ENCODE measurements around the gene SUN1.
"Not testable (repeated sequence)": the region's sequence is repeated elsewhere in the genome, so short reads cannot be mapped to it uniquely, and the experiment has no call there.

Gene SUN1

GRCh38 chr7:832968-833424, 720 bp downstream of the SUN1 start:
- in situ Hi-C loops (cut with MboI; ENCODE audit: low sequenced_read_pairs) = no loop called here

- in situ Hi-C loops (cut with MboI; ENCODE audit: low sequenced_read_pairs) = no loop called here
Measured at GRCh38 chr7:833601-834258, 1.5 kb downstream of the SUN1 start.

GRCh38 chr7:834277-834676, 2.0 kb downstream of the SUN1 start:
- in situ Hi-C loops (cut with MboI; ENCODE audit: low sequenced_read_pairs) = no loop called here

- in situ Hi-C loops (cut with MboI; ENCODE audit: low sequenced_read_pairs) = no loop called here
Measured at GRCh38 chr7:835021-835420, 2.7 kb downstream of the SUN1 start.

DNA sequence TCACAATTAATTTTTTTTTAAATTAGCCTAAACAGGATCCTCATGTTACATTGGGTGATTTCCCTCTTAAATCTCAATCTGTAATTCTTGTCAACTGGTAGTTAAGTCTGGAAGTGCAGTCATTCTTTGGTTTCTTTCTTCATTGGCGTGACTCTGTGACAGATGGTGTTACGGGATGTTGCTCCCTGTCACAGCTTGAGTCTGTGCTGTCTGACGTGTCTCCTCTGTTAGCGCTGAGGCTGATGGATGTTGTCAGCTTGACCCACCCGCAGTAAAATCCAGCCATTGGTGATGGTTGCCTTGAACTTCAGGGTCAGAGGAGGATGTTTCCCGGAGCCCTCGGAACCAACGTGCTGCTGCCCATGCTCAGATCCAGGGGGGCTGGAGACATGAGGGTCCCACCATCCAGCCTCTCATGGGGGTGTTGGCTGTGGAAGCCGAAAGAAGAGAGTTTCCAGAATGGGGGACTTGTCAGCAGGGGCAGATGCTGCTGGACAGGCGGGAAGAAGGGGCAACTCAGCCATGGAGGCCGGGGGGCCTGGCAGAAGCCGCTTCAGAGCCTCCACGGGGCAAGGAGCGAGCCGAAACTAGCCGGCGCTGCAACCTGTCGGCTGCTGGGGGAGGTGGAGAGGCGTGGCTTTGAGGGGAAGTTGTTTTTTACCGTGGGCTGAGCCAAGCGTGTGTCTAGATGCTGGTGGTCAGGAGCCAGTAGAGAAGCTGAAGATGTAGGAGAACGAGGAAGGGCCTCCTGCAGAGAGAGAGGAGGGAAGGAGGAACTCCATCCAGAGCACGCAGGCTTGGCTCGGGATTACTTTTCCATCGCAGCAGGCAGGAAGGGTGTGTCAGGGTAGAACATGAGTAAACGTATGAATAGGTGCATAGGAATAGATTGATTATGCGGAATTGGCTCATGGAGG, 3.5 kb downstream of the SUN1 start:
- in situ Hi-C loops (cut with MboI; ENCODE audit: low sequenced_read_pairs) = no loop called here

DNA sequence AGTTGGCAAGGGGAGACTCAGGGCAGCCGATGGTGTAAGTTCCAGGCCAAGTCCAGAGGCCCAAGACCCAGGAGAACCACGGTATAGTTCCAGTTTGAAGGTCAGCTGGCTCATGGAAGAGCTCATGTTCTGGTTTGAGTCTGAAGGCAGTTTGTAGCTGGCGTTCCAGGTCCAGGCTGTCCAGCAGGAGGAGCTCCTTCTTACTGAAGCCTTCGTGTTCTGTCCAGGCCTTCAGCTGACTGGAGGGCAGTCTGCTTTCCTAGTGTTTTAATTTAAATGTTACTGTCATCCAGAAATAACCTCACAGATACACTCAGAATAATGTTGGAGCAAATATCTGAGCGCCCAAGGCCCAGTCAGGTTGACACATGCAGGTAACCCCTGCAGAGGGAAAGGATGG, 4.2 kb downstream of the SUN1 start:
- in situ Hi-C loops (cut with MboI; ENCODE audit: low sequenced_read_pairs) = no loop called here

- in situ Hi-C loops (cut with MboI; ENCODE audit: low sequenced_read_pairs) = no loop called here
Measured at GRCh38 chr7:837001-837400, 4.7 kb downstream of the SUN1 start.

- in situ Hi-C loops (cut with MboI; ENCODE audit: low sequenced_read_pairs) = no loop called here
Measured at GRCh38 chr7:840001-840600, 7.8 kb downstream of the SUN1 start.

DNA sequence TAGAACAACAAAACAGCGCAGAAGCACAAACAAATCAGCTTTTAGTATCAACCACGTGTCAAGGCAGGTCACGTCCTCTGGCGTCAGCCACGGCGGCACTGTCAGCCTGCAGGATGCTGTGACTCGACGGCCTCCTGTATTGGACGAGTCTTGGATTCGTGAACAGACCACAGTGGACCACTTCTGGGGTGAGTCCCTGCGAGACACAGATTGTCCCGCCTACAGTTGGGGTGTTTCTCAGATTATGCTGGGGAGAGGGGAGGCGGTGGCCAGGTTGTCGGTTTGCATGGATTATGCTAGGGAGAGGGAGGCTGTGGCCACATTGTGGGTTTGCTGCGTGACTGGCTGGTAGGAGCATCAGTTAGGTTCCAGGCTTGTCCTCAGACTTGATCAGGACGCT, 9.7 kb downstream of the SUN1 start:
- in situ Hi-C loops (cut with MboI; ENCODE audit: low sequenced_read_pairs) = no loop called here

DNA sequence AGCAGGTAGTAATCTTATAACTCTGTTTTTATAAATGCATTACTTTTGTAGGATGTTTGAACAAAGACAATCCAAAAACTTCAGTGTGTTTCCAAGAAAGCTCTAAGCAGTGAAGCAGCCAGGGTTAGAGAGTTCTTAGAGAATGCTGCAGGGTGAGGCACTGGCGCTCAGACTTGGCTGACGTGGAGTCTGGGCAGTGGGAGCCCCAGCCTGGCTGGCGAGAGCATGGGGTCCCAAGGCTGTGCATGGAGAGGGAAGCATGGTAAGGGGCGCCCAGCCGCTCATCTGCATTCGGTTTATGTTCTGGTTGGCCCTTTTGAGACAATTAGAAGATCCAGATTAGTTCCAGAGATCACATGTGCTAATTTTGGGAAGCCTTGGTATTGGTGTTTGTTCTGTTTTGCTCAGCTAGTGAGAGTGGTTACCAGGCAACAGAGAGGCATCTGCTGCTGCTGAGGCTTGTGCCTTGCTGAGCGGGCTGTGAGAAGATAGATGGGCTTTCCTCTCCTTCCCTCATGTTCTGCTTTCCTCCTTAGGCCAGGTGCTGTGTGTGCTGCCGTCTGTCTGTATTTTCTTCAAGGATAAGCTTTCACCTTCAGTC, 10.3 kb downstream of the SUN1 start:
- in situ Hi-C loops (cut with MboI; ENCODE audit: low sequenced_read_pairs) = no loop called here

- in situ Hi-C loops (cut with MboI; ENCODE audit: low sequenced_read_pairs) = no loop called here
Measured at GRCh38 chr7:843230-843629, 11.0 kb downstream of the SUN1 start.

GRCh38 chr7:844043-844442, 11.8 kb downstream of the SUN1 start:
- in situ Hi-C loops (cut with MboI; ENCODE audit: low sequenced_read_pairs) = no loop called here

- in situ Hi-C loops (cut with MboI; ENCODE audit: low sequenced_read_pairs) = no loop called here
Measured at GRCh38 chr7:844514-844913, 12.2 kb downstream of the SUN1 start.

GRCh38 chr7:845091-845490, 12.8 kb downstream of the SUN1 start:
- in situ Hi-C loops (cut with MboI; ENCODE audit: low sequenced_read_pairs) = no loop called here

GRCh38 chr7:845731-846130, 13.5 kb downstream of the SUN1 start:
- in situ Hi-C loops (cut with MboI; ENCODE audit: low sequenced_read_pairs) = no loop called here

GRCh38 chr7:846958-847650, 14.8 kb downstream of the SUN1 start:
- in situ Hi-C loops (cut with MboI; ENCODE audit: low sequenced_read_pairs) = not testable (repeated sequence)

- in situ Hi-C loops (cut with MboI; ENCODE audit: low sequenced_read_pairs) = not testable (repeated sequence)
Measured at GRCh38 chr7:847728-848127, 15.5 kb downstream of the SUN1 start.

DNA sequence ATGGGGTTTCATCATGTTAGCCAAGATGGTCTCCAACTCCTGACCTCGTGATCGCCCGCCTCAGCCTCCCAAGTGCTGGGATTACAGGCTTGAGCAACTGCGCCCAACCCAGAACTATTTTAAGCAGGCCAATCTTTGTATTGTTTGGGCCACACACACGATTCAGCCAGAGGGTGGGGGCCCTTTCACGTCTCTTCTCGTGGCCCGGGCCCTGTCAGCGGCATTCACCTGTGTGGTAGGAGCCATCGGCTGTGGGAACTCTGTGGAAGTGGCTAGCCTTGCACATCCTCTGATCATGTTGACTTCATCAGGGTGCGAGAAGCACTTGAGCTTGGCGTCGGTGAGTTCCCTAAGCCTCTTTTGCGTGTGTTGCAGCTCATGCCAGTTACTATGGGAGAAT, 16.9 kb downstream of the SUN1 start:
- in situ Hi-C loops (cut with MboI; ENCODE audit: low sequenced_read_pairs) = no loop called here

- in situ Hi-C loops (cut with MboI; ENCODE audit: low sequenced_read_pairs) = no loop called here
Measured at GRCh38 chr7:849781-850180, 17.5 kb downstream of the SUN1 start.

GRCh38 chr7:851204-851603, 18.9 kb downstream of the SUN1 start:
- in situ Hi-C loops (cut with MboI; ENCODE audit: low sequenced_read_pairs) = no loop called here

Data from HL-60/S4 treated with phorbol 12-myristate 13-acetate at 8.2 ng/mL for 4 days and 3 days (cell line).